Sigmoid colon (tissue), 7 donors: ENCODE measurements around the gene PEPD. TPM values are rescaled to one million over a fixed set of nuclear protein-coding genes. Genes with fewer than 3 reads are reported as not detected.

Experiments
- DNase-seq: peaks from one replicate; pipeline ENCODE4 v3.0.0-alpha.2; 2019
- H3K27ac ChIP-seq, 4 donors: fragments of 200-600 bp; sonication (generic); one replicate each; pipeline ENCODE4 v1.5.1; 2016 to 2019; ENCODE audit warnings: mild to moderate bottlenecking in 1 of 4
- H3K27me3 ChIP-seq, 3 donors: fragments of 200-600 bp; sonication (generic); one replicate each; pipeline ENCODE4 v1.5.1; 2019; ENCODE audit warnings: mild to moderate bottlenecking in 1 of 3
- H3K36me3 ChIP-seq, 4 donors: fragments of 200-600 bp; sonication (generic); one replicate each; pipeline ENCODE4 v1.5.1; 2016 to 2019
- H3K4me1 ChIP-seq, 4 donors: fragments of 200-600 bp; sonication (generic); one replicate each; pipeline ENCODE4 v1.5.1; 2017 to 2019
- H3K4me3 ChIP-seq, 4 donors: fragments of 200-600 bp; sonication (generic); one replicate each; pipeline ENCODE4 v1.5.1; 2017 to 2019; ENCODE audit warnings: mild to moderate bottlenecking in 2 of 4, moderate library complexity in 1 of 4
- H3K9me3 ChIP-seq, 4 donors: fragments of 200-600 bp in 3 of 4; sonication (generic) in 3 of 4; one replicate each; pipeline versions ENCODE4 v1.5.1 to v1.6.1; 2013 to 2019
- CTCF ChIP-seq, 4 experiments: fragments of 450-650 bp in 3 of 4; fragments of 200-600 bp in 1 of 4; IDR thresholded peaks; one replicate each; pipeline ENCODE4 v1.5.1; 2016 to 2019; ENCODE audit warnings: antibody characterized with exemption in 4 of 4, mild to moderate bottlenecking in 3 of 4, moderate library complexity in 2 of 4
- EP300 ChIP-seq, 4 donors: sonication (generic); formaldehyde crosslinking; IDR thresholded peaks; one replicate each; pipeline ENCODE4 v1.6.1; 2017; ENCODE audit warnings: antibody characterized with exemption in 4 of 4
- POLR2A ChIP-seq, 2 donors: fragments of 450-650 bp; IDR thresholded peaks; one replicate each; pipeline ENCODE4 v1.6.1; 2016; ENCODE audit warnings: antibody characterized with exemption in 2 of 2, mild to moderate bottlenecking in 2 of 2, moderate library complexity in 2 of 2
- POLR2AphosphoS5 ChIP-seq, 4 donors: sonication (generic); formaldehyde crosslinking; IDR thresholded peaks; one replicate each; pipeline ENCODE4 v1.6.1; 2017; ENCODE audit warnings: antibody characterized with exemption in 4 of 4
- WGBS, 2 donors: extraction: QIAGEN DNeasy Blood & Tissue Kit; methylation state at CpG; one replicate each; pipeline ENCODE4 v1.1.7; 2013; 5-methylcytosine and 5-hydroxymethylcytosine counted together
- intact Hi-C: fragments of 100-400 bp; cut with DNase I; formaldehyde crosslinking; loops from one replicate; pipeline ENCODE4 v1.15.1; 2023
- polyA plus RNA-seq, 3 donors: library from polyadenylated mRNA; stranded (reverse); fragments of 200-250 nt; gene quantifications; one replicate each; pipeline ENCODE4 v1.2.3, GENCODE V29; 2013
- total RNA-seq, 4 donors: library from RNA; depleted of rRNA; stranded (reverse); fragments of >200 nt; gene quantifications; one replicate each; pipeline ENCODE4 v1.1.0, GENCODE V29; 2016
- donor health status: healthy with polysubstance abuse.
- donor health status: Bipolar disorder and iron deficiency.
- donor health status: healthy.

Gene PEPD
- total and polyA plus RNA-seq, 7 donors = 50.0 to 187 (median 67.8) TPM

- no peaks in the 10 kb centered on the region for H3K9me3 ChIP-seq
- H3K27me3 ChIP-seq = no peaks in the 10 kb centered on the region
- H3K36me3 ChIP-seq = no peaks in the 10 kb centered on the region
- TF ChIP-seq POLR2A (IDR thresholded peaks at IDR 0.05) = no peak
- TF ChIP-seq EP300 (IDR thresholded peaks at IDR 0.05) = no peak
- TF ChIP-seq CTCF (IDR thresholded peaks at IDR 0.05) = no peak
- TF ChIP-seq POLR2AphosphoS5 (IDR thresholded peaks at IDR 0.05) = no peak
- WGBS, 2 donors = 95% methylated on average over 9 of the region's 9 CpGs
- no peak overlapping the region for H3K27ac ChIP-seq
- no peak overlapping the region for H3K4me3 ChIP-seq
- peaks cover 0 to 16% (median 12%) of the 10 kb centered on the region in 4 donors for H3K4me1 ChIP-seq
- intact Hi-C loops = no loop called here
- DNase-seq = no peak
Observed at GRCh38 chr19:33420821-33421220, 100.8 kb downstream of the PEPD start.

GRCh38 chr19:33419788-33420130 is 101.8 kb downstream of the PEPD start:
- Histone ChIP-seq H3K36me3 (no peaks in the 10 kb centered on the region), H3K27ac (no peak overlapping the region), H3K4me1 (peaks cover 0 to 16% (median 12%) of the 10 kb centered on the region in 4 donors), H3K27me3 (no peaks in the 10 kb centered on the region), H3K9me3 (no peaks in the 10 kb centered on the region), H3K4me3 (no peak overlapping the region)
- no peak for TF ChIP-seq CTCF (IDR thresholded peaks at IDR 0.05)
- no peak for TF ChIP-seq POLR2A (IDR thresholded peaks at IDR 0.05)
- TF ChIP-seq EP300 (IDR thresholded peaks at IDR 0.05) = no peak
- no peak for TF ChIP-seq POLR2AphosphoS5 (IDR thresholded peaks at IDR 0.05)
- intact Hi-C loops = loop anchor here (5.0 kb wide), 1 partner anchor 353 kb away; no protein-coding TSS in a partner anchor
- DNase-seq = no peak
- 68 to 77% methylated on average over 6 of the region's 6 CpGs for WGBS, 2 donors

GRCh38 chr19:33418871-33419787 is 102.5 kb downstream of the PEPD start:
- no peak for DNase-seq
- intact Hi-C loops = loop anchor here (5.0 kb wide), 1 partner anchor 353 kb away; no protein-coding TSS in a partner anchor
- H3K4me1 ChIP-seq = peaks cover 0 to 16% (median 12%) of the 10 kb centered on the region in 4 donors
- no peaks in the 10 kb centered on the region for H3K27me3 ChIP-seq
- no peak for TF ChIP-seq EP300 (IDR thresholded peaks at IDR 0.05)
- no peak for TF ChIP-seq CTCF (IDR thresholded peaks at IDR 0.05)
- no peak for TF ChIP-seq POLR2A (IDR thresholded peaks at IDR 0.05)
- no peak for TF ChIP-seq POLR2AphosphoS5 (IDR thresholded peaks at IDR 0.05)
- 91 to 92% methylated on average over 20 of the region's 20 CpGs for WGBS, 2 donors
- no peaks in the 10 kb centered on the region for H3K36me3 ChIP-seq
- H3K27ac ChIP-seq = no peak overlapping the region
- no peak overlapping the region for H3K4me3 ChIP-seq
- H3K9me3 ChIP-seq = no peaks in the 10 kb centered on the region

- no peaks in the 10 kb centered on the region for H3K9me3 ChIP-seq
- DNase-seq = no peak
- H3K4me3 ChIP-seq = no peak overlapping the region
- no peaks in the 10 kb centered on the region for H3K36me3 ChIP-seq
- H3K27ac ChIP-seq = no peak overlapping the region
- 90 to 92% methylated on average over 12 of the region's 12 CpGs for WGBS, 2 donors
- H3K4me1 ChIP-seq = peaks cover 0 to 16% (median 12%) of the 10 kb centered on the region in 4 donors
- intact Hi-C loops = loop anchor here (5.0 kb wide), 1 partner anchor 354 kb away; no protein-coding TSS in a partner anchor
- no peaks in the 10 kb centered on the region for H3K27me3 ChIP-seq
- TF ChIP-seq CTCF (IDR thresholded peaks at IDR 0.05) = no peak
- no peak for TF ChIP-seq POLR2A (IDR thresholded peaks at IDR 0.05)
- no peak for TF ChIP-seq EP300 (IDR thresholded peaks at IDR 0.05)
- TF ChIP-seq POLR2AphosphoS5 (IDR thresholded peaks at IDR 0.05) = no peak
Observed at GRCh38 chr19:33418461-33418860, 103.1 kb downstream of the PEPD start.
